Neural progenitor cell (in vitro differentiated cells): ENCODE measurements around the gene GADD45G.

Source experiments
- CTCF ChIP-seq: fragments of 200-600 bp; sonication (generic); IDR thresholded peaks from 2 replicates; pipeline ENCODE4 v1.5.1; 2017; ENCODE audit warnings: antibody characterized with exemption, mild to moderate bottlenecking
- EZH2 ChIP-seq: fragments of 200-600 bp; sonication (generic); IDR thresholded peaks from 2 replicates; pipeline ENCODE4 v1.6.1; 2017; ENCODE audit warnings: antibody characterized with exemption, mild to moderate bottlenecking, moderate library complexity

DNA sequence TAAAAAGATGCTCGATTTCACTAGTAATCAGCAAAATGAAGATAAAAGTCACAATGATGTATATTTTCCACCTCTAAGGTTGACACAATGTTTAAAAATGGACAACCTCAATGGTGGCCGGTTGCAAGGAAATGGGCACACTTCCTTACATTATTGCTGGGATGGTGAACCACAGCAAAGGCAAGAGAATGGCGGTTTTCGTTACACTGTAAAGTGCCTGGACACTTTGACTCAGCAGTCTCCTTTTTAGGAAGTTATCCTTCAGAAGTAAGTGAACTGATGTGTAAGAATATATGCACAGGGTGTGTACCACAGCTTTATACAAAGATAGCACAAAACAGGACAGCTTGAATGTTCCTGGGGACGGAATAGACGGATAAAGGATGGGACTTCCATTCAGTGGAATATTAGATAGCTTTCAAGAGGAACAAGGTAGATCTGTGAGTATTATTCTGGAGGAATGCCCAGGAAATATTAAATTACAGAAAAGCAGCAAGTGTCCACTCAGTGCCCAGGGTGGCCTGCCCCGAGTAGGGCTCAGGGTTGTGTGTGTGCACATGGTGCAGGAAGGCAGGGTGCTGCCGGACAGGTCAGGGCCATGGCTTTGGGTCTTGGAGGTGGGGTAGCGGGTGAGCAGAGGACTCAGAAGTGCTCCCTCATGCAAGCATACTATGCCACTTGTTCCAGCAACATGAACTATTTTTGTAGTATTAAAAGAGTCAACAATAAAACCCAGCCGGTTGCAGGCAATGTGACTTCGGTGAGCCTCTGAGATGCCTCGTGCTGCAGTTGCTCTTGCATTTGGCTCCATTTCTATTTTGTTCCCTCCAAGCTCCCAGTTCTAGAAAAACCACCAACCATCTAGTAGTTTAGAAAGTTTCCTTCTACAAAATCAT lies 24.5 kb downstream of the GADD45G start:
- TF ChIP-seq CTCF (no peak), EZH2 (no peak)
